Stimulated activated CD4-positive, alpha-beta T cell treated with anti-CD3 and anti-CD28 coated beads, Interleukin-1b, Interleukin-23, amount 100 ng/mL, for 48 hours (primary cell): ENCODE results near the gene MKLN1.
"Not testable (repeated sequence)": the region's sequence is repeated elsewhere in the genome, so short reads cannot be mapped to it uniquely, and the experiment has no call there.

Experiments used
- DNase-seq: peaks from one replicate; pipeline ENCODE4 v3.0.0-alpha.2; 2020

The MKLN1 gene

GRCh38 chr7:131320603-131321002 lies 7.1 kb upstream of the MKLN1 start:
- no peak for DNase-seq

DNA sequence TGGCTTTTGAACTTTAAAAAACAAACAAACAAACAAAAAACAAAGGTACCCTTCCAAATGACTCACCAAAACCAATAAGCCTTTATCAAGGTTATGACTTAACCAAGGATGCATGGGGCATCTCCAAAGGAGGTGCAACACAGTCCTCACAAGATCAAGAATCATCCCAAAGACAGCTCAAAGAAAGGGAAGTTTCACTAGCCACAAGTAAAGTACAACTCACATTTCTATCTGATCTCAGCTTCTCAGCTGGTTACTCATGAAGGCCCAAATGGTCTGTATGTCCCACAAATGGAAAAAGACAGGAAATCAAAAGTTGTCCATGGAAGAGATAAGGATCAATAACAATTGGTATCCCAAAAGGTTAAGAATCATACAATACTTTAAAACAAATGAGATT lies 6.0 kb upstream of the MKLN1 start:
- DNase-seq = no peak

DNA sequence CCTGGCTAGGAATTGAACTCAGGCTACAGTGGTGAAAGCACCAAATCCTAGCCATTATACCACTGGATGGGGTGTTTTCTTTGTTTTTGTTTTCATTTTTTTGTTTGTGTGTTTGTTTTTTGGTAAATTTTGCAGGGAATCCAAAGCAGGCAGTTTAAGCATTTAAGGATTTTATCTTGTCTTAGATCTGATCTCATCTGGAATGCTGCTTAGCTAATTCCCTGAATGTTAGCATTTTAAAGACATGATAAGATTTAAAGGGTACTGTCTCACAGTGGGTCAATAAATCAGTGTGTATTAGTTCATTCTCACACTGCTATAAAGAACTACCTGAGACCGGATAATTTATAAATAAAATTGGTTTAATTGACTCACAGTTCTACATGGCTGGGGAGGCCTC lies 5.6 kb upstream of the MKLN1 start:
- no peak for DNase-seq

DNA sequence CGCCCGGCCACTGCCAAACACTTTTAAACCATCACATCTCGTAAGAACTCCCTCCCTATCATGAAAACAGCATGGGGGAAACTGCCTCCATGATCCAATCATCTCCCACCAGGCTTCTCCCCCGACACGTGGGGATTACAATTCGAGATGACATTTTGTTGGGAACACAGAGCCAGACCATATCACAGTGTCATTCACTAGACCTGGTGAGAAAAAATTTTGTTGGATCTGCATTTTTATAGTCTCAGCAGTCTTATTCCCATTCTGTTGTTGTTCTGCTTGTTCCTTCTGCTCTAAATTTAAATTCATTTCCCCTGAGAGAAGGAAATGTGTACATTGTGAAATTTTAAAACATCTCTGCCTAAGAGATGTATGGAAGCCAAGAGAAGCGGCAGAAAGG lies 4.8 kb upstream of the MKLN1 start:
- no peak for DNase-seq

DNA sequence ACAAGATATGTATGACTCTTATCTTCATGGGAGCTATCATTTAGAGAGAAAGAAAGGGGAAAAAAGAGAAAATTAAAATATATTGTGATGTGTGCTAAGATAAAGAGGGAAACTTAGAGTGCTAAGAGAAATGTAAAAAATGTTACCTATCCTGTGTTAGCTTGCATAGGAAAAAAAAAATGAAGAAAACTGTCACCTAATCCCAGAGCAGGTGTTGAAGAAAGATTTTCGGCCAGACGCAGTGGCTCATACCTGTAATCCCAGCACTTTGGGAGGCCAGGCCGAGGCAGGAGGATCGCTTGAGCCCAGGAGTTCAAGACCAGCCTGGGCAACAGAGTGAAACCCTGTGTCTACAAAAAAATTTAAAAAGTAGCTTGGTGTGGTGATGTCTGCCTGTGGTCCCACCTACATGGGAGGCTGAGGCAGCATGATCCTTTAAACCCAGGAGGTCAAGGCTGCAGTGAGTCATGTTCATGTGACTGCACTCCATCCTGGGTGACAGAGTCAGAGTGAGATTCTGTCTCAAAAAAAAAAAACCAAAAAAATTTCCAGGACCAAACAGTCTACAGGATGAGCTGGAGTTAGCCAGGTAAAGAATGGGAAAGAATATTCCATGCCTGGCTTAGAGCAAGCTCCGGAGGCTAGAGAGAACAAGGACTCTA lies 2.4 kb upstream of the MKLN1 start:
- DNase-seq = peak; percentile 20

DNA sequence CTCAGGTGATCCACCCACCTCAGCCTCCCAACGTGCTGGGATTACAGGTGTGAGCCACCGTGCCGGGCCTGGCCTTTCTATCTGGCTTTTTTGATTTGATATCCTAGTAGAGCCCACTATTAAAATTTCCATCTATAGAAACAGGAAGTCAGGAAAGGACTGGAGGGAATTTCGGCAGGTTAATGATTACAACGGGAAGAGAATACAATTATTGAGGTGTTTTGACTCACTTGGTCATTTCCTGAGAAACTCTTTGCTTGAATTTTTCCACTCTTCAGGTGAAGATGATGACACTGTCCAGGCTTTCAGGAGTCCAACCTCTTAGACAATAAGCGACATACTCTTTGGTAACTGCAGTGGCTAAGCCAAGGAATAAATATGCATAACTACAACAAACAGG lies 1.1 kb upstream of the MKLN1 start:
- DNase-seq = no peak

DNA sequence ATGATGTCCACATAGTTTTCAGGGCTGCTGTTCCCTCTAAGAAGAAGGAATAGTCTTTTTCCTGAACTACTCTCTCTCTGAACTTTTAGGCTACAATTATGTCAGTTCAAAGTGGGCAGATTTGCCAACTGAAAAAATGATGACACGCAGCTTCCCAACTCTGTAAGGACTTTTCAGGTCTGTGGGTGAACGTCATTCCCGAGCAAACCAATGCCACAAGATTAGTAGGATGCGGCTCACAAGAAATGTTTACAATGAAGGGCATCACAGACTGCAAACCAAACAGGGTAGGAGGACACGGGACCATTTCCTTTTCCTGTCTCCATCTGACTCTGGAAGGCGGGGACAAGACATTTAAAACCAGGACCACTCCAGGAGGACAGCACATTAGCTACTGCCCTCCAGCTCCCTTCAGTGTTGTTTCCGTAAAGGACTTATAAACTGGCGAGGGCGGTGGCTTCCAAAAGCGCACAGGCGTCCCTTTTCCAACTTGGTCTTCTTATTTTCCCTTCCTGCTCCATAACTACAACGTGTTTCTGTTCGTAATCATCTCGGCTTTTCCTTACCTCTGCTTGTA lies 539 bp upstream of the MKLN1 start:
- DNase-seq = peak; percentile 16

DNA sequence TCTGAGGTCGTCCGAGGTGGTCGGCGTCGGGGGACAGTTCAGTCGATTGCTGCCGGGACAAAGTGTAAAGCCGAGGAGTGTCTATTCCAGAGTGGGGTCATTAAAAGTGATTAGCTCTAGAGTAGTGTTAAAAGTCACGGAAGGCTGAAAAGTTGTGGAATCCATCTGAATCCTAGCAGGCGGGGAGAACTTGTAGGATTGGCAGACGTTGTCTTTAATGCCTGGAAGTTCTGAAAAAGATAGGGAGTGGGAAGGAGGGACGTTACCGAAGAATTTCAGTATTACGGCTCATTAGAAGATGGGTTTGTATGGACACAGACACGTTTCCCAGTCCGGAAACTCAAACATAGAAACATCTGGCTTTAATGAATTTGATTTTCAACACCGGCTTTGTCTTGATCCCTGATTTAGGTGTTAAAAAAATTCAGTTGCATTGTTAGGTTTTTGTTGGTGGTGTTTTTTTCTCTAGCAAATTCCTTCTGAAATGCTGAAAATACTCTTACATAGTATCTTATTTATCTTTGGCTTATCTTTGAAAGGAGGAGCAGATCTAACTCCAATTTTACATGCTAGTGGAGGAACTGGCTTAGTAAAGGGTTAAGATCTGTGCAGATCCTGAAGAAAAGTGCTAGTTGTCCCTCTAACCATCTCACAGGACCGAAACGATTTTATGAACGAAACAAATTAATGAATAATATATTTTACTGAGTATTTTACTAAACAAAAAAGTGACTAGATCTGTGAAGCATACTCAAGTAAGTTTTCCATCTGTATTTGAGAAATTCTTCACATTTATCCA lies 900 bp downstream of the MKLN1 start:
- no peak for DNase-seq

DNA sequence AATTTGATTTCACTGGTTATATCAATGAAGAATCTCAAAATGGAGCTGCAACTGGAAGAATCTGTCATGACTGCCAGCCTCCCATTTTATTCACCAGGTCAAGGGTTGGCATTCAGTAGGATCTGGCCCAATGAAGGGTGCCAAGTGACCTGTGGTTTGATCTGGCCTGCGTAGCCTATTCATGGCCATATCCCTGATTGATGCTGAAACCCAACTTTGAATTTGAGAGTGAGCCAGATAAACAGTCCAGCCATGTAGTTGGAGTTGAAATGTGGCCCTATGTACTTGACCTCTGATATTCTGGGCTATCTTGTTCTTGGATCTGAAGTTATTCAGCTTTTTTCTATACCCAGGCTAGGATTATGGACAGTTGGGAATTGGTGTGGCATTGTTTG lies 1.5 kb downstream of the MKLN1 start:
- DNase-seq = no peak

DNA sequence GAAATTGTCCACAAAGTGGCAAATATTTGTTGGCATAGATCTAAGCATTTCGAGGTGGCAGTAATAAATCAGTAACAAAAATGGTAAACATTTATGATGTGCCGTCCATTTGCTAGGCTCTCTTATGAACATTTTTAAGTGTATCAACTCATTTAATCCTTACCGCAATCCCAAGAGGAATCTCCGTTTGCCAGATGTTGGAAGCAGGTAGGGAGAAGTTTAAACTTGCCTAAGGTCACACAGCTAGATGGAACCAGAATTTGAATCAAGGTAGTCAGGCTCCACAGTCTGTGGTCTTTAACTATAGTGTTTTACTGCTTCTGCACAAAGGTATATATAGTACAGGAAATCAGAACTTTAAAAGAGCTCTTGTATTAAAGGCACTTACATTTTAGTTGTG lies 2.6 kb downstream of the MKLN1 start:
- DNase-seq = no peak

- DNase-seq = no peak
Measured at GRCh38 chr7:131331806-131332205, 4.1 kb downstream of the MKLN1 start.

GRCh38 chr7:131332729-131333128 lies 5.1 kb downstream of the MKLN1 start:
- DNase-seq = not testable (repeated sequence)

- no peak for DNase-seq
Measured at GRCh38 chr7:131335639-131336381, 8.1 kb downstream of the MKLN1 start.

DNA sequence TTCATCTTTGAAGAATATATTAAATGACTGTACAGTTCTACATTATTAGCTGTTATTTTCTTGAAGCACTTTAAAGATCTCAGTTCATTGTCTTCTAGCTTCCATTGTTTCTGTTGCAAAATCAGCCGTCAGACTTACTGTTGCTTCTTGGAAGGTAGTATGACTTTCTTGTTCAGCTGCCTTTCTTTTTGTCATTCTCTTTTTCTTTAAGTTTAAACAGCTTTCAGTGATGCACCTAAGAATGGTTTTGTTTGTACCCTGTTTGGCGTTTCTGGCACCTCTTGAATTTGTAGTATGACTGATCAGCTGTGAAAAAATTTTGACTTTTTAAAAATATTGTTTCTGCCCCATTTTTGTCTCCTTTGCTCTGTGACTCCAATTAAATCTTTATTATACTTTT lies 9.3 kb downstream of the MKLN1 start:
- no peak for DNase-seq

- no peak for DNase-seq
Measured at GRCh38 chr7:131338173-131338572, 10.5 kb downstream of the MKLN1 start.

DNA sequence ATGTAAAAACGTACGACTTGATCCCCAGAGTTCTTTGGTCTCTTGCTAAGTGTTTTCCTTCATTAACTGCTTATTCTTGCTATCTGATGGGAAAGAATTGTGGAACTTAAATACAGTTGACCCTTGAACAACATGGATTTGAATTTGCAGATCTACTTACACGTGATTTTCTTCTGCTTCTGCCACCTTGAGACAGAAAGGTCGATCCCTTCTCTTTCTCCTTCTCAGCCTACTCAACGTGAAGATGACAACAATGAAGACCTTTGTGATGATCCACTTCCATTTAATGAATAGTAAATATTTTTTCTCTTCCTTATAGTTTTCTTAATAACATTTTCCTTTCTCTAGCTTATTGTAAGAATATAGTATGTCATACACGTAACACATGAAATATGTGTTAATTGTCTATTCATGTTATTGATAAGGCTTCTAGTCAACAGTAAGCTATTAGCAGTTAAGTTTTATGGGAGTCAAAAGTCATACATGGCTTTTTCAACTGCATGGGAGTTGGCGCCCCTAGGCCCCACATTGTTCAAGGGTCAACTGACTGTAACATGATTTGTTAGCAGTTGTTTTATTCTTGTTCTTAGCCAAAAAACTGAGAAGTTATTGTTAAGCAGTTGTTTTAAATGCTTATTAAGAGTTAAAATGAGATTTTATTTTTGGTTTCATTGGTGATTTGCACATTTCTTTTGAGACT lies 11.2 kb downstream of the MKLN1 start:
- DNase-seq = no peak

DNA sequence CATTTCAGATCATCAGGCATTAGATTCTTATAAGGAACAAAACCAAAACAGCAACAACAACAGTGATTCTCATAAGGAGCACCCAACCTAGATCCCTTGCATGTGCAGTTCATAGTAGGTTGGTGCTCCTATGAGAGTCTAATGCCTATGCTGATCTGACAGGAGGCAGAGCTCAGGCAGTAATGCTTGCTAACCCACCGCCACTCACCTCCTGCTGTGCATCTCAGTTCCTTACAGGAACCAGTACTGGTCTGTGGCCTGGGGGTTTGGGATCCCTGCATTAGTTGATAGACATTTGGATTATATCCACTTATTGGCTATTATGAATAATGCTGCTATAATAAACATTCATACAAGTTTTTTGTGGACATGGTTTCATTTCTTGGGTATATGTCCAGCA lies 14.0 kb downstream of the MKLN1 start:
- DNase-seq = no peak

DNA sequence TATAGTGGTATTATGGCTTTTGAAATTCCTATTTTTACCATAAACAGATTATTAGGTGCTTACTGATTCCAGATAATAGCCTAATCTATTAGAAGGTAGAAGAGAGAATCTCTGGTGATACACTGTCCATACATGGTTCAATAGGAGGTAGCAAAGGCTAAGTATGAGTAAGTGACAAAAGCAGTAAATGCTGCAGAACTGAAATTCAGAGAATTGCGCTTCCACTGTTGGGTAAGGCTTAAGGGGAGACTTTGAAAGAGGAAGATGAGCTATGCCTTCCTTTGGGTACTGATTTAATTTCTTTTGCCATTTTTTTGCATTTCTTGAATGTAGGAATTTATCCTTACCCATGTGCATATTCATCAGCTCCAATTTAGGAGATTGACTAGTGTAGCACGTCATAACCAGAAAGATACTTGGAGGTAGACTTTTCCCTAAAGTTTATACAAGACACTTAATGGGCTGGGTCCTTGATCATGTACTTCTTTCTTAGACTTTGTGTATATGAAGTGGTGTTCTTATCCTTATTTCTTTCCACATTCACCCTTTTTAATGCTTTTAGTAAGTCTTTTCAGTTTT lies 15.3 kb downstream of the MKLN1 start:
- no peak for DNase-seq

- no peak for DNase-seq
Measured at GRCh38 chr7:131346885-131347592, 19.4 kb downstream of the MKLN1 start.

GRCh38 chr7:131352032-131352431 lies 24.4 kb downstream of the MKLN1 start:
- no peak for DNase-seq

- no peak for DNase-seq
Measured at GRCh38 chr7:131354390-131354789, 26.7 kb downstream of the MKLN1 start.
